A673 (cell line): Measurements from ENCODE around the gene PCOLCE2. TPM values are rescaled to one million over a fixed set of nuclear protein-coding genes. Genes with fewer than 3 reads are reported as not detected.

Experiments
- BruUV-seq: library from RNA; stranded (reverse); fragments of 400-500 nt; replicated peaks from 2 replicates; lab custom pipeline; 2021; lab: Mats Ljungman, UMichigan
- CTCF ChIA-PET: fragments of 300-600 bp; sonication (Branson Sonifier 250); formaldehyde crosslinking; loops from one replicate; lab custom pipeline; 2022; ENCODE audit warnings: antibody characterized with exemption; lab: Charles Lee
- POLR2A ChIA-PET: fragments of 300-600 bp; sonication (Branson Sonifier 250); formaldehyde crosslinking; loops from one replicate; lab custom pipeline; 2022; ENCODE audit warnings: antibody characterized with exemption; ENCODE audit not compliant: low non-redundant PET; lab: Charles Lee
- DNase-seq: peaks from one replicate; pipeline ENCODE4 v3.0.0-alpha.2; 2015; ENCODE audit warnings: low spot score
- H3K27ac ChIP-seq: fragments of 200-600 bp; sonication (generic); 2 replicates; pipeline ENCODE4 v1.5.1; 2016; ENCODE audit warnings: mixed run types, low read depth, mild to moderate bottlenecking, mixed read lengths, antibody characterized with exemption, low read length; ENCODE audit not compliant: poor library complexity, severe bottlenecking
- H3K27me3 ChIP-seq: fragments of 200-600 bp; sonication (generic); replicated peaks from 2 replicates; pipeline ENCODE4 v1.6.1; 2017; ENCODE audit warnings: mixed run types, low read depth, mild to moderate bottlenecking, mixed read lengths, antibody characterized with exemption, low read length; ENCODE audit not compliant: insufficient read depth, poor library complexity
- H3K36me3 ChIP-seq: fragments of 200-600 bp; sonication (generic); 2 replicates; pipeline ENCODE4 v1.6.1; 2016; ENCODE audit warnings: mixed run types, mild to moderate bottlenecking, mixed read lengths, antibody characterized with exemption, low read length; ENCODE audit not compliant: insufficient read depth, poor library complexity, severe bottlenecking
- H3K4me1 ChIP-seq: fragments of 200-600 bp; sonication (generic); 2 replicates; pipeline ENCODE4 v1.6.1; 2017; ENCODE audit warnings: mixed run types, mild to moderate bottlenecking, mixed read lengths, antibody characterized with exemption, low read length; ENCODE audit not compliant: insufficient read depth, poor library complexity, severe bottlenecking
- H3K4me3 ChIP-seq: fragments of 200-600 bp; sonication (generic); 2 replicates; pipeline ENCODE4 v1.5.1; 2016; ENCODE audit warnings: low read depth, mixed run types, mild to moderate bottlenecking, mixed read lengths, low read length; ENCODE audit not compliant: poor library complexity, severe bottlenecking
- H3K9me3 ChIP-seq: fragments of 200-600 bp; sonication (generic); 2 replicates; pipeline ENCODE4 v1.6.1; 2016; ENCODE audit warnings: mixed run types, low read depth, mild to moderate bottlenecking, mixed read lengths, antibody characterized with exemption, low read length; ENCODE audit not compliant: poor library complexity, severe bottlenecking
- CTCF ChIP-seq: fragments of 300-800, 200-600 bp; sonication (generic); conservative IDR thresholded peaks from 2 replicates; pipeline ENCODE4 v1.5.1; 2017; ENCODE audit warnings: low read depth, mild to moderate bottlenecking, antibody characterized with exemption, low read length, moderate library complexity, mixed read lengths
- EZH2 ChIP-seq: fragments of 200-600 bp; sonication (generic); IDR thresholded peaks from 2 replicates; pipeline ENCODE4 v1.6.1; 2017; ENCODE audit warnings: borderline replicate concordance, low read depth, mild to moderate bottlenecking, mixed read lengths, antibody characterized with exemption, low read length; ENCODE audit not compliant: poor library complexity, severe bottlenecking
- intact Hi-C: fragments of 100-400 bp; cut with micrococcal nuclease; formaldehyde crosslinking; loops from one replicate; pipeline ENCODE4 v1.10.0; 2022; ENCODE audit not compliant: unreplicated experiment
- total RNA-seq: library from RNA; stranded (reverse); gene quantifications from 2 replicates; pipeline ENCODE4 v1.2.3, GENCODE V29; 2021

PCOLCE2 gene
- total RNA-seq, 1 experiment from 2014 or later, result 6.4 TPM

GRCh38 chr3:142934128-142934886, 45.4 kb upstream of the PCOLCE2 start:
- H3K27me3 ChIP-seq, result no peaks in the 10 kb centered on the region
- no peaks in the 10 kb centered on the region for H3K36me3 ChIP-seq
- no peaks in the 10 kb centered on the region for H3K4me1 ChIP-seq
- no peak overlapping the region for H3K27ac ChIP-seq
- BruUV-seq, result no TSS peak
- TF ChIP-seq CTCF (no peak), EZH2 (no peak)
- no peaks in the 10 kb centered on the region for H3K9me3 ChIP-seq
- H3K4me3 ChIP-seq, result no peak overlapping the region
- no peak for DNase-seq
- ChIA-PET CTCF (no interaction called here), POLR2A (no interaction called here)
- intact Hi-C loops, result no loop called here

GRCh38 chr3:142931222-142931621, 42.3 kb upstream of the PCOLCE2 start:
- H3K9me3 ChIP-seq, result no peaks in the 10 kb centered on the region
- BruUV-seq, result no TSS peak
- H3K36me3 ChIP-seq, result no peaks in the 10 kb centered on the region
- H3K27me3 ChIP-seq, result no peaks in the 10 kb centered on the region
- intact Hi-C loops, result no loop called here
- no peak overlapping the region for H3K4me3 ChIP-seq
- no peaks in the 10 kb centered on the region for H3K4me1 ChIP-seq
- H3K27ac ChIP-seq, result no peak overlapping the region
- DNase-seq, result no peak
- ChIA-PET POLR2A (no interaction called here), CTCF (interaction anchor here (0.6 to 0.7 kb wide), 2 partner anchors 373 to 497 kb away, joined by 4 to 7 read pairs; no protein-coding TSS in a partner anchor)
- TF ChIP-seq EZH2 (no peak), CTCF (no peak)

GRCh38 chr3:142930463-142930862, 41.6 kb upstream of the PCOLCE2 start:
- ChIA-PET CTCF (interaction anchor here (0.6 kb wide), 1 partner anchor 496 kb away, joined by 7 read pairs; no protein-coding TSS in a partner anchor), POLR2A (no interaction called here)
- H3K36me3 ChIP-seq, result no peaks in the 10 kb centered on the region
- BruUV-seq, result no TSS peak
- H3K9me3 ChIP-seq, result no peaks in the 10 kb centered on the region
- no peaks in the 10 kb centered on the region for H3K27me3 ChIP-seq
- intact Hi-C loops, result no loop called here
- no peak overlapping the region for H3K27ac ChIP-seq
- no peaks in the 10 kb centered on the region for H3K4me1 ChIP-seq
- no peak overlapping the region for H3K4me3 ChIP-seq
- DNase-seq, result no peak
- TF ChIP-seq CTCF (no peak), EZH2 (no peak)
